Epidermal melanocyte (primary cell): ENCODE results near the gene FCAMR.

Source experiments
- DNase-seq: peaks from one replicate; pipeline ENCODE4 v3.0.0; 2011; ENCODE audit warnings: low spot score; ENCODE audit not compliant: insufficient read length

Gene FCAMR

GRCh38 chr1:206911064-206911663 is 59.1 kb downstream of the FCAMR start:
- DNase-seq, result peak; percentile 78

GRCh38 chr1:206909883-206910318 is 60.4 kb downstream of the FCAMR start:
- DNase-seq, result no peak

- no peak for DNase-seq
Observed at GRCh38 chr1:206909161-206909882, 60.9 kb downstream of the FCAMR start.

GRCh38 chr1:206908038-206908437 is 62.2 kb downstream of the FCAMR start:
- no peak for DNase-seq
